Nephron progenitor cell (in vitro differentiated cells): ENCODE results near the gene CDC34.

ENCODE experiments used
- DNase-seq: peaks from one replicate; pipeline ENCODE4 v3.0.0; 2021
- H3K27ac Mint-ChIP-seq: 2 replicates; pipeline ENCODE4 v1.8.0; 2021; ENCODE audit warnings: mild to moderate bottlenecking, moderate library complexity, mixed read lengths
- H3K27me3 Mint-ChIP-seq: 2 replicates; pipeline ENCODE4 v1.8.0; 2021; ENCODE audit warnings: mild to moderate bottlenecking, low read depth, mixed read lengths; ENCODE audit not compliant: poor library complexity
- H3K36me3 Mint-ChIP-seq: 2 replicates; pipeline ENCODE4 v1.8.0; 2021; ENCODE audit warnings: low read depth, mixed read lengths
- H3K4me1 Mint-ChIP-seq: 2 replicates; pipeline ENCODE4 v1.8.0; 2021; ENCODE audit warnings: mixed read lengths
- H3K4me3 Mint-ChIP-seq: 2 replicates; pipeline ENCODE4 v1.8.0; 2021; ENCODE audit warnings: mild to moderate bottlenecking, moderate library complexity, mixed read lengths
- H3K9me3 Mint-ChIP-seq: 2 replicates; pipeline ENCODE4 v1.8.0; 2021; ENCODE audit warnings: mild to moderate bottlenecking, moderate library complexity, mixed read lengths
- TF ChIP-seq, protein P1 (sequence below): fragments of 200-600 bp; sonication (generic); IDR thresholded peaks from 2 replicates; pipeline ENCODE4 v1.5.0; 2021; ENCODE audit warnings: antibody characterized with exemption

CDC34 gene

DNA sequence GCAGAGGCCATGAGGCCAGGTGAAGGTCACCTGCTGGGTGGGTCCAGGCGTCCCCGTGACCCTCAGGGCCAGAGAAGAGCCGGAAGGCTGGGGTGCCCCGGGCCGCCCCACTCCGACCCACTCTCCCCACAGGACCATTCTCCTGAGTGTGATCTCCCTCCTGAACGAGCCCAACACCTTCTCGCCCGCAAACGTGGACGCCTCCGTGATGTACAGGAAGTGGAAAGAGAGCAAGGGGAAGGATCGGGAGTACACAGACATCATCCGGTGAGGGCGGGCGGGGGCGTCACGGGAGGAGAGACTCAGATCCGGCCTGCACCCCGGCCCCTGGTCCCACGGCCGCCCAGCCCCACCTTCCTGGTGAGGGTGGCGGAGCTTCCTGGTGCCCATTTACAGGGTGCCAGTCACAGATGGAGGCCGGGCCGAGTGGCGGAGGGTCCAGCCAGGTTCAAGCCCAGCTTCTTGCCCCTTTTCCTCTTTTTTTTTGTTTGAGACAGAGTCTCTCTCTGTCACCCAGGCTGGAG, 5.4 kb downstream of the CDC34 start:
- TF ChIP-seq, protein P1, sequence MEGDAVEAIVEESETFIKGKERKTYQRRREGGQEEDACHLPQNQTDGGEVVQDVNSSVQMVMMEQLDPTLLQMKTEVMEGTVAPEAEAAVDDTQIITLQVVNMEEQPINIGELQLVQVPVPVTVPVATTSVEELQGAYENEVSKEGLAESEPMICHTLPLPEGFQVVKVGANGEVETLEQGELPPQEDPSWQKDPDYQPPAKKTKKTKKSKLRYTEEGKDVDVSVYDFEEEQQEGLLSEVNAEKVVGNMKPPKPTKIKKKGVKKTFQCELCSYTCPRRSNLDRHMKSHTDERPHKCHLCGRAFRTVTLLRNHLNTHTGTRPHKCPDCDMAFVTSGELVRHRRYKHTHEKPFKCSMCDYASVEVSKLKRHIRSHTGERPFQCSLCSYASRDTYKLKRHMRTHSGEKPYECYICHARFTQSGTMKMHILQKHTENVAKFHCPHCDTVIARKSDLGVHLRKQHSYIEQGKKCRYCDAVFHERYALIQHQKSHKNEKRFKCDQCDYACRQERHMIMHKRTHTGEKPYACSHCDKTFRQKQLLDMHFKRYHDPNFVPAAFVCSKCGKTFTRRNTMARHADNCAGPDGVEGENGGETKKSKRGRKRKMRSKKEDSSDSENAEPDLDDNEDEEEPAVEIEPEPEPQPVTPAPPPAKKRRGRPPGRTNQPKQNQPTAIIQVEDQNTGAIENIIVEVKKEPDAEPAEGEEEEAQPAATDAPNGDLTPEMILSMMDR, result no peak
- Mint-ChIP-seq H3K9me3 (no peaks in the 10 kb centered on the region), H3K4me1 (peaks cover 20% of the 10 kb centered on the region), H3K27ac (no peak overlapping the region), H3K4me3 (no peak overlapping the region), H3K36me3 (peaks cover 10% of the 10 kb centered on the region), H3K27me3 (no peaks in the 10 kb centered on the region)
- DNase-seq, result no peak

DNA sequence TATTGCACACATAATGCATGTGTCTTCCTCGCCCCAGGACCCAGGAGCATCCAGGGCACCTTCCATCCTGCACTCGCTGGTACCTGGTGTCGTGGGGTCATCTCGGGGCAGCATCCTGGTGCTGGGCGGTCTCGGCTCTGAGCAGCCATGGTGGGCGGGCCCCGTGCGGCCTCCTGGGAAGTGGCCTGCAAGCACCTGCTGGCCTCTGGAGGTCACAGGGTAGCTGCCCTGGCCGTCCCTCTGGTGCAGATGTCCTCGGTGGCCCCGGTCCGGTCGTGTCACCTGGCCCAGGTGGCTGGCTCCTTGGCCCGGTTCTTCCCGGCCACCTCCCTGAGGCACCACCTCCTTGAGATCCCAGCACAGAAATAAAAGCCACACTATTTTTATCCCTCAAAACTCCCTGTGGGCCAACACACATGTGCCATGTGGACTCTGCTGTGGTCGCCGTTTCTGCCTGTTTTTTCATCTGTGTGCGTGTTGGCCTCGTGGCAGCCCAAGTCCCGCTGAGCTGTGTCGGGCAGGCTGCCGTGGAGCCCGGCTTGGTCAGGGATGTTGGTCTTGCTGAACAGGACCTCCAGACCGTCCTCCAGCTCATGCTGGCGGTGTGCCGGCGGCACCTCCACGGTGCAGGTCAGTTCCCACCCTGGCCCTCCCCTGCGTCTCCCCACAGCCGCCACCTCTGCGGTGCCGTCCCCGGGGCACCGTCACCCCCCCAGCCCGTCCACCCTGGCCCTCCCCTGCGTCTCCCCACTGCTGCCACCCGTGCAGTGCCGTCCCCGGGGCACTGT, 7.3 kb downstream of the CDC34 start:
- Mint-ChIP-seq H3K36me3 (peaks cover 14% of the 10 kb centered on the region), H3K4me3 (no peak overlapping the region), H3K27ac (no peak overlapping the region), H3K9me3 (no peaks in the 10 kb centered on the region), H3K4me1 (peaks cover 12% of the 10 kb centered on the region), H3K27me3 (no peaks in the 10 kb centered on the region)
- DNase-seq, result no peak
- TF ChIP-seq, protein P1, result no peak

DNA sequence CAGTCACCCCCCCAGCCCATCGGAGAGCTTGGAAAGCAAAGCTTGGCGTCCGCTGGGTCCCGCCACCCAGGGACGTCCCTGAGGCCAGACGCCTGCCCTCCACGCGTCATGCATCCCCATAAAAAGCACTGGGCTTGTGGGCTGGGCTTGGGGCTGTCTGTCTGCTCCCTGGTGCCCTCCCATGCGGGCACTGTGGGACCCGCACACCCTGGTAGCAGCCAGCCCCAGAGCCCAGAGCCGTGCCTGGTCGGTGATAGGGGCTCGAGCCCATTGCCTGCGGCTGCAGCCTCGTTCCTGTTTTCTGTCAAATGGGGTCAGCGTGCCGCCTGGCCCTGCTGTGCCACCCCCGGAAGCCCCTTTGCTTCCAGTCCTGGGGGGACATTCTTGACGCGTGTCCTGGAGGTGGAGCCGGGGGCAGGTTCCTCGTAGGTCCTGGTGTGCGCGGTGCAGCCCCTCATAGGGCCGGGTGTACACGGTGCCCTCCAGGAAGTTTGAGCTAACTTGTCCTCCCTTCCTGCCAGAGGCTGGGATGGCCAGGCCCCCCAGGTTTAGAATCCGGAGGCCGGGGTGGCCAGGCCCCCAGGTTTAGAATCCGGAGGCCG, 8.0 kb downstream of the CDC34 start:
- Mint-ChIP-seq H3K27ac (no peak overlapping the region), H3K9me3 (no peaks in the 10 kb centered on the region), H3K4me3 (no peak overlapping the region), H3K27me3 (no peaks in the 10 kb centered on the region), H3K36me3 (peaks cover 14% of the 10 kb centered on the region), H3K4me1 (peaks cover 9% of the 10 kb centered on the region)
- TF ChIP-seq, protein P1, result no peak
- no peak for DNase-seq

DNA sequence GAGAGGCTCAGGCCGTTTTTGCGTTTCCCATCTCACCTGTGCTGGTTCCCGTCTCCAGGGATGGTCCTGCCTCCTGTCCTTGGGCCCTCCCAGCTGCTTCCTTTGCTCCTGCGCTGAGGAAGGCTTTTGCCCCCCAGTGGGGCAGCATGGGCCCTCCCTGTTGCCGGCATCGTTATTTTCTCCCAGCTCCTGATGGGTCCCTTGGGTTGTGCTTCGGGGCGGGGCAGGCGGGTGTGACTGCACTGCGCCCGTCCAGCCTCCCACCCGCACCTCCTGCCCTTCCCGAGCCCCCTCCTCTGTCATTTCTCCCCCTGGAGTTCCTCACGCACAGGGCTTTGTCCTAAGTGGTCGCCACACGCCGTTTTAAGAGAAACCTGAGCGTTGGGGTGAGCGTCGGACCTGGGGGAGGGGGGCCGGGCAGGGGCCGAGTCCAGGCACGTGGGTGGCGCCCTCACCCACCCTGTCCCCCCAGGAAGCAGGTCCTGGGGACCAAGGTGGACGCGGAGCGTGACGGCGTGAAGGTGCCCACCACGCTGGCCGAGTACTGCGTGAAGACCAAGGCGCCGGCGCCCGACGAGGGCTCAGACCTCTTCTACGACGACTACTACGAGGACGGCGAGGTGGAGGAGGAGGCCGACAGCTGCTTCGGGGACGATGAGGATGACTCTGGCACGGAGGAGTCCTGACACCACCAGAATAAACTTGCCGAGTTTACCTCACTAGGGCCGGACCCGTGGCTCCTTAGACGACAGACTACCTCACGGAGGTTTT, 9.5 kb downstream of the CDC34 start:
- Mint-ChIP-seq H3K36me3 (peaks cover 14% of the 10 kb centered on the region), H3K4me3 (no peak overlapping the region), H3K27me3 (no peaks in the 10 kb centered on the region), H3K27ac (no peak overlapping the region), H3K9me3 (no peaks in the 10 kb centered on the region), H3K4me1 (peaks cover 13% of the 10 kb centered on the region)
- DNase-seq, result no peak
- TF ChIP-seq, protein P1, result no peak

DNA sequence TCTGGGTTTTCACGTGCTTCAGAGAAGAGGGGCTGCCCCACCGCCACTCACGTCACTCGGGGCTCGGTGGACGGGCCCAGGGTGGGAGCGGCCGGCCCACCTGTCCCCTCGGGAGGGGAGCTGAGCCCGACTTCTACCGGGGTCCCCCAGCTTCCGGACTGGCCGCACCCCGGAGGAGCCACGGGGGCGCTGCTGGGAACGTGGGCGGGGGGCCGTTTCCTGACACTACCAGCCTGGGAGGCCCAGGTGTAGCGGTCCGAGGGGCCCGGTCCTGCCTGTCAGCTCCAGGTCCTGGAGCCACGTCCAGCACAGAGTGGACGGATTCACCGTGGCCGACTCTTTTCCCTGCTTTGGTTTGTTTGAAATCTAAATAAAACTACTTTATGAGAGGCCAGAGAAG, 10.1 kb downstream of the CDC34 start:
- DNase-seq, result no peak
- TF ChIP-seq, protein P1, result no peak
- peaks cover 14% of the 10 kb centered on the region for H3K36me3 Mint-ChIP-seq
- peaks cover 13% of the 10 kb centered on the region for H3K4me1 Mint-ChIP-seq
- H3K27ac Mint-ChIP-seq, result no peak overlapping the region
- no peaks in the 10 kb centered on the region for H3K27me3 Mint-ChIP-seq
- H3K4me3 Mint-ChIP-seq, result no peak overlapping the region
- no peaks in the 10 kb centered on the region for H3K9me3 Mint-ChIP-seq
